HG02840 (cell line): ENCODE data around the gene DMRT1.
"Not testable (repeated sequence)": the region's sequence is repeated elsewhere in the genome, so short reads cannot be mapped to it uniquely, and the experiment has no call there.

Experiments used
- ATAC-seq: cut with Tn5 transposase; IDR thresholded peaks from one replicate; pipeline ENCODE4 v1.9.1; 2021; ENCODE audit warnings: mild to moderate bottlenecking, moderate library complexity, moderate number of reproducible peaks; ENCODE audit not compliant: unreplicated experiment, low FRiP score

DMRT1 gene

GRCh38 chr9:982394-983230, 141.1 kb downstream of the DMRT1 start:
- ATAC-seq = no peak

GRCh38 chr9:994005-994404, 152.5 kb downstream of the DMRT1 start:
- no peak for ATAC-seq

GRCh38 chr9:995192-995591, 153.7 kb downstream of the DMRT1 start:
- ATAC-seq = no peak

GRCh38 chr9:995781-996180, 154.3 kb downstream of the DMRT1 start:
- ATAC-seq = no peak

- not testable (repeated sequence) for ATAC-seq
These were observed 157.0 kb downstream of the DMRT1 start for GRCh38 chr9:998299-999110.

GRCh38 chr9:1001838-1002237, 160.3 kb downstream of the DMRT1 start:
- no peak for ATAC-seq

GRCh38 chr9:1002678-1003077, 161.2 kb downstream of the DMRT1 start:
- ATAC-seq = no peak

GRCh38 chr9:1005043-1005667, 163.7 kb downstream of the DMRT1 start:
- ATAC-seq = no peak

- ATAC-seq = no peak
These were observed 165.8 kb downstream of the DMRT1 start for GRCh38 chr9:1007312-1007711.

- ATAC-seq = no peak
These were observed 166.7 kb downstream of the DMRT1 start for GRCh38 chr9:1008216-1008615.

GRCh38 chr9:1009101-1009707, 167.7 kb downstream of the DMRT1 start:
- peak; percentile 97 for ATAC-seq

- no peak for ATAC-seq
These were observed 171.5 kb downstream of the DMRT1 start for GRCh38 chr9:1013021-1013420.

- ATAC-seq = no peak
These were observed 172.7 kb downstream of the DMRT1 start for GRCh38 chr9:1014225-1014624.

GRCh38 chr9:1014640-1015039, 173.1 kb downstream of the DMRT1 start:
- no peak for ATAC-seq

GRCh38 chr9:1018121-1018520, 176.6 kb downstream of the DMRT1 start:
- ATAC-seq = no peak
